DMS53 (cell line): ENCODE measurements around the gene ADGRD2.

Experiments used
- DNase-seq: peaks from one replicate; lab custom pipeline; 2025; lab: John Stamatoyannopoulos, UW

The ADGRD2 gene

GRCh38 chr9:124498040-124498439 is 47.8 kb downstream of the ADGRD2 start:
- DNase-seq: no peak

GRCh38 chr9:124498499-124499146 is 48.4 kb downstream of the ADGRD2 start:
- no peak for DNase-seq

GRCh38 chr9:124499216-124499615 is 49.0 kb downstream of the ADGRD2 start:
- no peak for DNase-seq

GRCh38 chr9:124500028-124500795 is 50.0 kb downstream of the ADGRD2 start:
- no peak for DNase-seq

- DNase-seq: no peak
Observed at GRCh38 chr9:124500796-124501611, 50.8 kb downstream of the ADGRD2 start.

- DNase-seq: no peak
Observed at GRCh38 chr9:124501771-124502320, 51.6 kb downstream of the ADGRD2 start.

GRCh38 chr9:124502711-124503702 is 52.8 kb downstream of the ADGRD2 start:
- no peak for DNase-seq

GRCh38 chr9:124503713-124504529 is 53.7 kb downstream of the ADGRD2 start:
- peak; percentile 24 for DNase-seq

GRCh38 chr9:124504530-124505005 is 54.3 kb downstream of the ADGRD2 start:
- DNase-seq: no peak

- peak; percentile 21 for DNase-seq
Observed at GRCh38 chr9:124505006-124505900, 55.0 kb downstream of the ADGRD2 start.

GRCh38 chr9:124505901-124506346 is 55.7 kb downstream of the ADGRD2 start:
- no peak for DNase-seq

GRCh38 chr9:124506433-124506832 is 56.2 kb downstream of the ADGRD2 start:
- DNase-seq: no peak

GRCh38 chr9:124506931-124507879 is 57.0 kb downstream of the ADGRD2 start, which contains the start of gene NR5A1:
NR5A1 (minus strand) TSS chr9:124507399; CDS start chr9:124503395, 4,004 bp downstream.
- DNase-seq: no peak

GRCh38 chr9:124507880-124508423 is 57.7 kb downstream of the ADGRD2 start:
- DNase-seq: no peak

- peak; percentile 76 for DNase-seq
Observed at GRCh38 chr9:124510650-124511425, 60.6 kb downstream of the ADGRD2 start.

- DNase-seq: peak; percentile 18
Observed at GRCh38 chr9:124511426-124511840, 61.2 kb downstream of the ADGRD2 start.
